ENCODE data around the gene TPPP2.

GRCh38 chr14:21056520-21057163, 26.6 kb downstream of the TPPP2 start:
- TF ChIP-seq CTCF (IDR thresholded peaks at IDR 0.05; ENCODE audit: low read depth, low read length, missing input control) (no peak), MAX (IDR thresholded peaks at IDR 0.05) (no peak), EGR1 (IDR thresholded peaks at IDR 0.05; ENCODE audit: low read depth in 2 of 2) (no peak), FOXA2 (IDR thresholded peaks at IDR 0.05) (no peak)
- TF ChIP-seq, protein P1, sequence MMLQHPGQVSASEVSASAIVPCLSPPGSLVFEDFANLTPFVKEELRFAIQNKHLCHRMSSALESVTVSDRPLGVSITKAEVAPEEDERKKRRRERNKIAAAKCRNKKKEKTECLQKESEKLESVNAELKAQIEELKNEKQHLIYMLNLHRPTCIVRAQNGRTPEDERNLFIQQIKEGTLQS (IDR thresholded peaks at IDR 0.05), result no peak

All from liver (tissue), 3 donors.